Measurements from ENCODE around the gene URB1. TPM values are rescaled to one million over a fixed set of nuclear protein-coding genes. Genes with fewer than 3 reads are reported as not detected.
"Not testable (repeated sequence)": the region's sequence is repeated elsewhere in the genome, so short reads cannot be mapped to it uniquely, and the experiment has no call there.

The URB1 gene
- total RNA-seq, 1 donor from 2014 or later: 10.5 TPM

DNA sequence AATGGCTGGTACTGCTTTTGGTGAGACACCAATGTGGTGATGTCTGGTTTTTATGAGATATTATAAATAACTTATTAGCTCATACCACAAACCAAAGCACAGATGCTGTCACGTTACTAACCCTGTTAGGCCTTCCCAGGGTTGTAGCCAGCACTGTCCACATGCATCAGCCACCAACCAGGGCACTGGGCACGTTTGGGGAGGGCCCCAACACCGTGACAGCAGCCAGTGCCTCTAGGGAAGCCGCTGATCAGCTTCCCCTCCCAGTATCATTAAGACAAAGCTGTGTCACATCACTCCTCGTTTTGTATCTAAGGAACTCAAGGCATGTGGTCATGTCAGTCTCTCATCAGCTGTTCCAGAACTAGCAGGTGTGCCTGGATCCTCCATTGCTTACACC lies 13.9 kb downstream of the URB1 start:
- no peak for DNase-seq (ENCODE audit: low spot score)
- intact Hi-C loops (cut with DNase I): no loop called here

DNA sequence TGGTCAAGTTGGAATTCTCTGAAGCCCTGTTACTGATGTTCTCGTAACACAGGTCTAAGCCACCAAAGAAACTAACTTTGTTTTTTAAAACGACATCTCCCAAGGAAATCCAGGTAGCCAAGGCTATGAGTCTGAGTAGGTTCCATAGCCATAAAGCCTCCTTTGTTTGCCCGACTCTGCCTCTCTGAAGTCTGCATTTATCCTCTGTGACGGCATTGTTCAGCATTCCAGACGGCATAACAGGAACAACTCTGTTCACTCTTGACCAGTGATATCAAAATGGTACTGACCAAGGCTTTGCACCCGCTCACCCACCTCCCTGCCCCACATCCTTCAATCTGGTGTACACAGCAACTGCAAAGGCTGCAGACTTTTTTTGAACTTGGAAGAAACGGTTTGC lies 14.8 kb downstream of the URB1 start:
- intact Hi-C loops (cut with DNase I): no loop called here
- DNase-seq (ENCODE audit: low spot score): no peak

DNA sequence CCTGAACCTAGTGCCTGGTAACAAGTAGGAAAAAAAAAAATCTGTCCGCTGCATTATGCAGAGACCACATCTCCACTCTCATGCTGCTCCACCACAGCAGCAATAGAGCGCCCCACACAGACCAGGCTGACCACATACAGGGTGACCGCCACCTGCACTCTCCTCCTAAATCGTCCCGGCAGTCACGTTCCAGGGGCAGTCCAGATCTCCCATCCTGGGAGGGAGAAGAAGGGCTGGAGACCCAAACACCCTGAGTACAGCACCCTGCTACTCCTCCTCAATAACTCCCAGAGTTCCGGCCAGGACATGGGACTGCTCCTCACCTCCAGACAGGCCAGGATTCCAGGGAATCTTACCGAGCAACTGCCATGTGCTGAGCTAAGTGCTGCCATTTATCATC lies 15.3 kb downstream of the URB1 start:
- intact Hi-C loops (cut with DNase I): no loop called here
- no peak for DNase-seq (ENCODE audit: low spot score)

DNA sequence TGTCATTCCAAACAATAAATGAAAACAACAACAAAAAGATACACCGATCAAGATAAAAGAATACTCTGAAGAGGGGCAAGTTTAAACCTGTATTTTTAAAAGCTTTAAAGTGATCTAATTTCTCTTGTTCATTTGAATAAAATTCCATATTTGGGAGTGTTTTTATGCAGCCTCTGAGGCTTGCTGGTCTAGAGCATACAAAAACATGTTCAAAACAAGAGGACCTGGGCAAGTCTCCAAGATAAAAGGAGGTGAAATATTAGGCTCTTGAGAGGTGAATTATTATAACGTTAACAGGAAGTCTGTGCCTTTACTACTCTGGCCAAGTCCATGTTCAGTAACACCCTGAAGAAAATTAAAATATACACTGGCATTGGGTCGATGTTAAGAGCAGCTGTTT lies 20.1 kb downstream of the URB1 start:
- no peak for DNase-seq (ENCODE audit: low spot score)
- intact Hi-C loops (cut with DNase I): no loop called here

DNA sequence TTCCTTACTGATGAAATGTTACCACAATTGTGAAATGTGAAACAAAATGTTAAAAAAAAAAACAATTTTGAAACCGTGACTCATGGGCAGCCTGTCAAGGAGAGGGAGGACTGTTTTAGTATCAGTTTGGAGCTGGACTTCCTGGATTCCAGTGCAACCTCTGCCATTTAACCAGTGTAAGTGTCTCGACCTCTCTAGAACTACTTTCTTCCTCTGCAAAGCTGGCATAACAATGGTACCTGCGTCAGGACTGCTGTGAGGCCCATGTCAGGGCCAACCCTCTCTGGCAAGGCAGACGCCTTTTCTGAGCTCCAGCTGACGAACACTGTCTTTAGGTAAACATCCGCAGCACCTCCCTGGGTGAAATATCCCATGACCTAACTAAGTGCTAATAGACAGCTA lies 20.9 kb downstream of the URB1 start:
- no peak for DNase-seq (ENCODE audit: low spot score)
- intact Hi-C loops (cut with DNase I): no loop called here

DNA sequence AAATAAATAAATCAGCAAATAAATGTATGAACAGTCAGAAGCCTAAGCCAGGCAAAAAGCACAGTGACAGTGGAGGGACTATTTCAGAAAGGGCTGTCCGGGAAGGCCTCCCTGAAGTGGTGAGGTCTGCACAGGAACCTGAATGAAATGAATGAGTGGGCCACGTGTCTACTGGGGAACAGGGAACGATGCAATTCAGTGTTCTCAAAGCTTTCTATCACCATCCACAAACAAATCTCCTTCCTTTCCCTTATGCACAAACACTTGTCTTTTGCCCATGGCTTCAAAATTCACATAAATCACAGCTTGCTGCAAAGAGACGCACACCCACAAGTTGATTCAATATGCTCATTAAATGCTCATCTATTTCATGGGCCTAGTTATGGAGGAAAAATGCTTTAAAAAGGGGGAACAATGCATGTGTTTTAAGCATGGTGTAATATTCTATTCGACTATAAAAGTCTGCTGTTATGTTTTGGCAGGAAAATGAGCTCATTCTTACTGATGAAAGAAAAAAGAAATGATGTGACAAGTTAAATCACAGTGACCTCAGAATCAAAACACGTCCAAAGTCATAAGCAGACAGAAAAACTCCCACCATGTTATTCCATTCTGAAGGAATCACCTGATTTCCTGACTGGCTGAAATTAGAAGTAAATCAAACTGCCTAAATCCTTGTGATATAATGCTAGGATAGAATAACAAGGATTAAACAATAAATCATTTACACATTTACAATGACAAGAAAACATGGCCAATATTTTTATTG lies 21.6 kb downstream of the URB1 start:
- DNase-seq (ENCODE audit: low spot score): no peak
- intact Hi-C loops (cut with DNase I): no loop called here

DNA sequence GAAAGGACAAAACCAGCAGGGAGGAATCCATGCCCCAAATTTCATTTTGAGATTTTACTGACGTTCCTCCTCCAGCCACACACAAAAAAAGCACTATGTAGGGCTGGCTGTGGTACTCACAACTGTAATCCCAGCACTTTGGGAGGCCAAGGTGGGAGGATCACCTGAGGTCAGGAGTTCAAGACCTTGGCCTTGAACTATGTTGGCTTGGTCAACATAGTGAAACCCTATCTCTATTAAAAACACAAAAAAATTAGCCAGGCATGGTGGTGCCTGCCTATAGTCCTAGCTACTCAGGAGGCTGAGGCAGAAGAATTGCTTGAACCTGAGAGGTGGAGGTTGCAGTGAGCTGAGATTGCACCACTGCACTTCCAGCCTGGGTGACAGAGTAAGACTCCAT lies 23.9 kb downstream of the URB1 start:
- not testable (repeated sequence) for DNase-seq (ENCODE audit: low spot score)
- intact Hi-C loops (cut with DNase I): loop anchor here (5.0 kb wide), 1 partner anchor 37 kb away; no protein-coding TSS in a partner anchor

DNA sequence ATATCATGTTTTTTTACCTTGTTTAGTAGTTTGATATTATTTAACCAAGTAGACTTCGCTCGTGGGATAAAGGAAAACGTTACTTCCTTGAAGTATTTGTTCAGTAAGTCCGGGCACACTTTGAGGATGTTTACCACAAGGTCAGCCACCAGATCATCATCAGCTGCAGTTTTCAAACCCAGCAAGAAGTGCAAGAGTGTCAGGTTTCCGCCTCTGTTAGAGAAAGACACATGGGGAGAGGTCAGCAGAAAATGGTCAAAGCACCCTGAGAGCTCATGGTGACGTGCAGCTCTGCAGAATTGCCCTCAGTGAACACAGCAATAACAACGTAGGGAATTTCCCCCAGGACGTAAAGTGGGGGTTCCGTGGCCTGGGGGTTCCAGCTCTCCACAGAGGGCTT lies 24.4 kb downstream of the URB1 start:
- DNase-seq (ENCODE audit: low spot score): no peak
- intact Hi-C loops (cut with DNase I): loop anchor here (5.0 kb wide), 1 partner anchor 36 kb away; no protein-coding TSS in a partner anchor

DNA sequence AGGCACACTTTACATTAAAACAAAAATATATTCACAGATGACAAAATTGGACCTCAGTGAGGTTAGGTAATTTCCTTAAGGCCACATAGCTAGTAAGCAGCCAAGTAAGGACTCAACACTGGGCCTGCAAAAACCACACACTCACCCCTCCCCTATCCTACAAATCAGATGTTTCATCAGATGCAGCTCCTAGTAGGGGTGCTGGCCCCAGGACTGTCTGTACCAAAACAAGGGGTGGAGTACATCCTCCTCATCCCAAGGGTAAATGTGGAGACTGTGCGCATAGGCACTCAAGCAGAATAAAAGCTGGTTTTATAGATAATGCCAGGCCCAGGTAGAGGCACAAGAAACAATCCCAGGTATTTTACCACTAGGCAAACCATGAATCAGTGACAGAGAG lies 25.7 kb downstream of the URB1 start:
- intact Hi-C loops (cut with DNase I): loop anchor here (5.0 kb wide), 1 partner anchor 35 kb away; no protein-coding TSS in a partner anchor
- no peak for DNase-seq (ENCODE audit: low spot score)

DNA sequence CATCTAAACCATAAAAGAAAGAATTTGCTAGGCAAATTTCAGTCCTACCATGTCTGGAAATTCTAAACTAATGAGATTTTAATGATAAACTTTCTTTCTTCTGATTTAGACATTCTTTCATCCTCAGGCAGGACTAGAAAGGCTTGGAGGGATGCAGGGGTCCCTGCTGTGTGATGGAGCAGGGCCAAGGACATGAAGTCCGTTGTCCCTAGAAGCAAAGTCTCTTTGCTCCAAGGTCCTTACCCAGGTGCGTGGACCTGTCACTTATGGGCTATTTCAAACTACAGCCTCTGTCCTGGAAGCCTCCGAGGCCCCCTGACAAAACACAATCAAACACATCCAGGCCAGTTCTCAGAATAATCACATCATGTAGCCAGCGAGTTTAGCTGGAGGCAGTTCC lies 26.6 kb downstream of the URB1 start:
- intact Hi-C loops (cut with DNase I): loop anchor here (5.0 kb wide), 1 partner anchor 34 kb away; no protein-coding TSS in a partner anchor
- DNase-seq (ENCODE audit: low spot score): no peak

DNA sequence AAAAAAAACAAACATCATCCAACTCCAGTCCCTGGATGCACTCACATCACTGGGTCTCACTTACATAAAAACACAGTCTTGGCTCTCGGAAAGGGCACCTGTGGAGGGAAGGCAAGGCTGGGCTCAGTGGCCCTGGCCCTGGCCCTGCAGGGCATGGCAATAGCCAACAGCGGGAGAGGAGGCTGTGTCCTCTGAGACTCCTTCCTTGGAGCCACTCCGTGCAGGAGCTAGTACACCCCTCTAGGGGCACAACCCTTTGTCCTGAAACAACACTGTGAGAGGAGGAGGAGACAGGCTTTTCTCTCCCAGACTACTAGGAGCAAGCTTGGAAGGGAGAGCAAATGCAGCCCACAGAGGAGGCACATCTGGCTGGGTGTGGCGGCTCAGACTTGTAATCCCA lies 28.0 kb downstream of the URB1 start:
- no peak for DNase-seq (ENCODE audit: low spot score)
- intact Hi-C loops (cut with DNase I): loop anchor here (5.0 kb wide), 1 partner anchor 32 kb away; no protein-coding TSS in a partner anchor

DNA sequence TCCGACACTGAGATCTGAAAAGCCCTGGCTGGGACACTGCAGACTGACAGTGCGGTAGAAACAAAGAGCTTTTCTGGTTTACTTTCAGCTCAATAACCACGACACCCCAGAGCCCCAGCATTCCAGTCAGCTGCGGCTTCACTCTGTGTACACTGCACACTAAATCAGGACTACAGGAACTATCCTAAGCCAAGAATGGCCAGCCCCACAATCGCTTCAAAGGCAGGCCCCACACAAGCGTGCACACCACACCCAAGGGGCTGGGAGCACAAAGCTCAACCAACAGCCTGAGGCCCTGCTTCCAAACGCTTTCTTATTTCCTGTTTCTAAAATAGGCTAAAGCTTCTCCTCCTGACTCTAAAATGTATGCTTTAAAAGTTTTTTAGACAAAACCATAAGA lies 28.4 kb downstream of the URB1 start:
- intact Hi-C loops (cut with DNase I): no loop called here
- no peak for DNase-seq (ENCODE audit: low spot score)

DNA sequence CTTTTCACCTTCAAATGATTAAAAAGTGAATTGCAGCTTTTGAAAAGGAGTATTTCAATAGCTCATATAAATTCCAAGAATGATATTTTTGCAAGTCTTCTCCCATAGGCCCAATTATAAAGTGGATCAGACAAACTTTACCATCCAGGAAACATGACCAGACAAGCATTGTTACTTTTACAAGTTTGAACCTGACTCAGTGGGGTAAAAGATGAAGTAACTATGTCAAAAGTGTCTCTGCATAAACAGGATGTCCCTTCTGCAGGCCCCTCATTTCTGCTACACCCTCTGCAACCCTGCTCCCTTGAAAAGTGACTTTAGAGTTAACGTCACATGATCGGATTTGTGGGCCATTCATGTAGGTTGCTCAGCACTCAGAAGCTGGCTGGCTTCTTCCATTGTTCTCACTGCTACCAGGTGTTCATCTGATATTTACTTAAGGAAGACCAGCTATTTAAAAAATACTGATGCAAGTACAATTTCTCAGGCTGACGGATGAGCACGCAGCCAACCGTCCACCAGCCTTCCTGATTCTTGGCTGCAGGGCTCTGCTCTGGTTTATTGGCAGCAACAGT lies 32.3 kb downstream of the URB1 start:
- peak; percentile 46 for DNase-seq (ENCODE audit: low spot score)
- intact Hi-C loops (cut with DNase I): no loop called here

DNA sequence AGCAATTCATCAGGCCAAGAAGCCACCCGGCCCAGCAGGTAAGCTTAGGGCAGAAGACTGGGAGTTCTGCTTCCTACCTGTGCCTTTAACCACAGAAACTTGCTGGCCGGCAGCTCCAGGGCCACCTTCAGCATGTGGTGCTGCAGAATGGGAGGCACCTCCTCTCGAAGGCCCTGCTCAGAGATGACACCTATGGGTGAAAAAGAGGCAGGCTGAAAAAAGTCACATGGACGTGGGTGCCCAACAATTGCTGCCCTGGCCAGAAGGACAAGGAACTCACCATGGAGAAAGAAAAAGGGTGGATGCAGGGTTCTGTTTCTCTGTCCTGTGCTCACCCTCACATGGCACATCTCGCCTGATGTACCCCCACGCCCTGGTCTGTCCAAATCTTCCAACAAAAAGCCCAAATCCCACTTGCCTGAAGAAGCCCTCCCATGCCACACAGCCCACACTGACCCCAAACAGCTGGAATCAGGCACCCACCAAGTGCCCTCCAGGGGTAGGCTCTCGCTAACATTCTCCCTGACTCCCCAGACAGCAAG lies 33.0 kb downstream of the URB1 start:
- intact Hi-C loops (cut with DNase I): no loop called here
- peak; percentile 72 for DNase-seq (ENCODE audit: low spot score)

DNA sequence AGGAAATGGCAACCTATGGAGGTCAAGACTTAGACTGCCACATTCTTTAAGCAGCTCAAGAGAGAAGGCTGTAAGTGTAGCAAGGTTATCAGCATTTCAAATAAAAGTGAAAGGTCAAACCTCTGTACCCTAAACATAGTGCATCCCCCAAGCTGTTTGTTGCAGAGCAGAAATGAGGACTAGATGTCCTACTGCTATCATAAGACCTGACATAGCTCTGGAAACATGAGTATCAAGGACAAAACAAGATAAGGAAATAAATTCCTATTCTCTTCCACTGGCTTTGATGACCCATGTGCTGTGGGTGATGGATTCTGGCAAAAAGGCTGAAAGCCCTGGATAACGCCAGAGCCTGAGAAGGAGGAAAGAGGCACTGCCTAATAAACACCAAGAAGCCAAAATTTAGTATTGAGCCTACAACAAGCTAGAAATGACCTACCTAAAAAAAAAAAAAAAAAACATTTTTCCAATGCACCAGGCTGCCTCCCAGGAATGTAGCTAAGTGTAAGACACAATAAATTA lies 35.9 kb downstream of the URB1 start:
- peak; percentile 6 for DNase-seq (ENCODE audit: low spot score)
- intact Hi-C loops (cut with DNase I): no loop called here

DNA sequence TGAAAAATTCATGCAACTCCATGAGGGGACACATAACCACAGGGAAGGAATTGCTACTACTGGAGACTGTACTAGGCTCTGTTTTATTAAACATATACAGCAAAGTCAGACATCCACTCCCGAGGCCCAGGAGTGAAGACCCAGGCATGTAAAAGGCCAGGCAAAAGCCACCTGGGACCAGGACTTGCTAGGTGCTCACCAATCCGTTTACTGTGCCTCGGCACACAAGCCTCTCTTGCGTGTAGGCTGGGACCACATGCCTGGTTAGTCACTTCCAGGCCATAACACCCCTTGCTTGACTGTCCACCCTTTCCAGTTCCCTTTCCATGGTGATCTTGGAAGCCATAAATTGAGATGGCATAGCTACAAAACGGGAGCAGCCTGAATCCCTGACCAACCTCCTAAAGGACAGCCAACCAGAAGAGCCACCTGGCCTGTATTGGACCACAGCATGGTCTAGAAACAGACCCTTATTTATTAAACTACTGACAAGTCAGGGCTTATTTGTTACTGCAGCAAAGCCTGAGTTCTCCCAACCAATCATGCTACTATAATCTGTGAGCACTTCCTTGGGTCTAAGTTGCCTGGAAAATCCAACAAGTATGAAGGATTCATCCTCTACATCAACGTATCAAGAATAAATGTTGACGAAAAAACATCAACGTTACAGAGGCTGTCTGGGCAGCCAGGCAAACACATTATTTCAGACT lies 39.7 kb downstream of the URB1 start:
- DNase-seq (ENCODE audit: low spot score): peak; percentile 29
- intact Hi-C loops (cut with DNase I): no loop called here

DNA sequence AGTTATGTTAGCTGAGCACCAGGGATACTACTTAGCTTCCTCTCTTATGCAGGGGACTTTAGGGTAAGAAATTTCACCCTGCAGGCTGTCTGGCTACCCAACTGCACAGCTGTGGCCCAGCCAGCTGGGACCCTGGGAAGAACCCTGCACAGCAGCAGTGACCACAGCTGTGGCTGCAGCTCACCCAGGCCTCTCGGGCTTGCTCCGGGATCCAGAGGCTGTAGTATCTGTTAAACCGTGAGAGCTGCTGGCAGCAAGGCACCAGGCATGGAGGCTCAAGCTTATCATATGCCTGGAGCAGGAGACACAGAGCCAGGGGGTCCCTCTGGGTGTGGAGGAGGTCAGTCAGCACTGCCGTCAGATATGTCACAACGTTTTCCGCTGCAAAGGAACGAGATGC lies 40.3 kb downstream of the URB1 start:
- DNase-seq (ENCODE audit: low spot score): peak; percentile 49
- intact Hi-C loops (cut with DNase I): no loop called here

DNA sequence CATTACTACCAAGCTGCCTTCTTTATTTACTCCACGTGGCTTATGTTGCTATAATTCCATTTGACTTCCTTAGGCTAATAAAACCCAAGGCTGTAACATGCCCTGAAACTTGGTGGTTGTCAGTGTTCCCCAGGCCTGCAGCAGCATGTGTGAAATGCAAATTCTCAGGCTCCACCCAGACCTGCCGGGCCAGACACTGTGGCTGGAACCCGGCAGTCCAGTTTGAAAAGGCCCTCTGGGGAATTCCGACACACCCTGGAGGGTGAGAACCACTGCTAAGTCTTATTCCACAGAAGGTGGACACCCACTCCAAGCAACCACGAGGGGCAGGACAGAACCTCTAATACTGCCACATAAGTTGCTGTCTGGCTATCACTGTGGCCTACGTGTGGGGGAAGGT lies 41.4 kb downstream of the URB1 start:
- intact Hi-C loops (cut with DNase I): no loop called here
- DNase-seq (ENCODE audit: low spot score): peak; percentile 43

DNA sequence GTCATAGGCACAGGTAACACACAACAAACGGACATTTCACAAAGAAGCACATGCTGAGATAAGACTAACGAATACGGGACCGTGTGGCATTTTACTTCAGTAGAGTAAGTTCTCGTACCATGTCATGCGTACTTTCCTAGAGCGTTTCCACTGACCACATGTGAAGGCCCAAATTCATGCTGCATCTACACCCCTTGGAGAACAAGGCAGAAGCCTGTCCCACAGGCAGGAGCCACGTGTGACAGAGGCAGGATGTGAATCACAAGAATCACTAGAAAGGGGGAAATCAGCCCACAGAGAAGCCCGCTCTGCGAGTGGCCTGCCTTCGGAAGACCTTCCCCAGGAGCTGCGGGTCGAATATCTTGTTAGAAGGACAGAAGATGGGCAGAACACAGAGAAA lies 41.8 kb downstream of the URB1 start:
- no peak for DNase-seq (ENCODE audit: low spot score)
- intact Hi-C loops (cut with DNase I): no loop called here

Measured in cardiac septum (tissue), 1 donor.